Ascending aorta (tissue), 2 donors: ENCODE data around the gene CLMP. TPM values are rescaled to one million over a fixed set of nuclear protein-coding genes. Genes with fewer than 3 reads are reported as not detected.
"Not testable (repeated sequence)": the region's sequence is repeated elsewhere in the genome, so short reads cannot be mapped to it uniquely, and the experiment has no call there.

ENCODE experiments used
- DNase-seq, 2 donors: peaks; one replicate each; pipeline ENCODE4 v3.0.0-alpha.2; 2019; ENCODE audit warnings: low spot score in 2 of 2
- H3K27ac ChIP-seq, 2 donors: fragments of 200-600 bp; sonication (generic); one replicate each; pipeline ENCODE4 v1.5.1; 2016 to 2017; ENCODE audit warnings: mild to moderate bottlenecking in 1 of 2
- H3K27me3 ChIP-seq: fragments of 200-600 bp; sonication (generic); one replicate; pipeline ENCODE4 v1.5.1; 2017
- H3K36me3 ChIP-seq, 2 donors: fragments of 200-600 bp; sonication (generic); one replicate each; pipeline ENCODE4 v1.5.1; 2016
- H3K4me1 ChIP-seq, 2 donors: fragments of 200-600 bp; sonication (generic); one replicate each; pipeline ENCODE4 v1.5.1; 2016 to 2017; ENCODE audit warnings: mild to moderate bottlenecking in 1 of 2
- H3K4me3 ChIP-seq, 2 donors: fragments of 200-600 bp; sonication (generic); one replicate each; pipeline ENCODE4 v1.5.1; 2016 to 2017; ENCODE audit warnings: mild to moderate bottlenecking in 1 of 2
- H3K9me3 ChIP-seq, 2 donors: fragments of 200-600 bp; sonication (generic); one replicate each; pipeline ENCODE4 v1.5.1; 2016
- CTCF ChIP-seq, 3 experiments: fragments of 200-600 bp in 2 of 3; fragments of 450-650 bp in 1 of 3; sonication (generic) in 2 of 3; IDR thresholded peaks; one replicate each; pipeline ENCODE4 v1.5.1; 2016 to 2019; ENCODE audit warnings: antibody characterized with exemption in 3 of 3, mild to moderate bottlenecking in 1 of 3, moderate library complexity in 1 of 3
- intact Hi-C: fragments of 100-400 bp; cut with DNase I; formaldehyde crosslinking; loops from one replicate; pipeline ENCODE4 v1.15.1; 2023
- total RNA-seq: library from RNA; depleted of rRNA; stranded (reverse); fragments of >200 nt; gene quantifications from one replicate; pipeline ENCODE4 v1.1.0, GENCODE V29; 2016

CLMP gene
- total RNA-seq, 1 donor from 2014 or later: 70.6 TPM

- DNase-seq: no peak
- Histone ChIP-seq H3K36me3 (peaks cover 14 to 15% of the 10 kb centered on the region in 2 donors), H3K4me3 (no peak overlapping the region), H3K4me1 (peaks cover 3 to 18% of the 10 kb centered on the region in 2 donors), H3K27ac (peak overlapping the region; percentile 51 to 61), H3K27me3 (no peaks in the 10 kb centered on the region), H3K9me3 (no peaks in the 10 kb centered on the region)
- TF ChIP-seq CTCF (IDR thresholded peaks at IDR 0.05): no peak
- intact Hi-C loops: loop anchor here (5.0 to 10.0 kb wide), 2 partner anchors 162 to 374 kb away; no protein-coding TSS in a partner anchor
These were observed 94.5 kb downstream of the CLMP start for GRCh38 chr11:123100379-123101085.

- Histone ChIP-seq H3K9me3 (no peaks in the 10 kb centered on the region), H3K4me1 (peaks cover 3 to 13% of the 10 kb centered on the region in 2 donors), H3K27me3 (no peaks in the 10 kb centered on the region), H3K36me3 (peaks cover 15 to 18% of the 10 kb centered on the region in 2 donors), H3K4me3 (no peak overlapping the region), H3K27ac (no peak overlapping the region)
- no peak for TF ChIP-seq CTCF (IDR thresholded peaks at IDR 0.05)
- intact Hi-C loops: no loop called here
- DNase-seq: no peak
These were observed 96.1 kb downstream of the CLMP start for GRCh38 chr11:123098990-123099389.

- DNase-seq: no peak
- no peak overlapping the region for H3K4me3 ChIP-seq
- no peaks in the 10 kb centered on the region for H3K27me3 ChIP-seq
- H3K4me1 ChIP-seq: no peaks in the 10 kb centered on the region
- H3K9me3 ChIP-seq: no peaks in the 10 kb centered on the region
- no peak overlapping the region for H3K27ac ChIP-seq
- TF ChIP-seq CTCF (IDR thresholded peaks at IDR 0.05): no peak
- intact Hi-C loops: no loop called here
- H3K36me3 ChIP-seq: peaks cover 15 to 22% of the 10 kb centered on the region in 2 donors
These were observed 101.3 kb downstream of the CLMP start for GRCh38 chr11:123093739-123094138.

- no peaks in the 10 kb centered on the region for H3K4me1 ChIP-seq
- DNase-seq: no peak
- no peaks in the 10 kb centered on the region for H3K9me3 ChIP-seq
- no peak for TF ChIP-seq CTCF (IDR thresholded peaks at IDR 0.05)
- H3K36me3 ChIP-seq: peaks cover 6 to 27% of the 10 kb centered on the region in 2 donors
- H3K27me3 ChIP-seq: no peaks in the 10 kb centered on the region
- intact Hi-C loops: no loop called here
- H3K27ac ChIP-seq: no peak overlapping the region
- H3K4me3 ChIP-seq: no peak overlapping the region
These were observed 103.5 kb downstream of the CLMP start for GRCh38 chr11:123091506-123091905.

- H3K4me3 ChIP-seq, H3K4me1 ChIP-seq, H3K9me3 ChIP-seq, H3K27ac ChIP-seq, H3K27me3 ChIP-seq, DNase-seq, intact Hi-C loops: not testable (repeated sequence)
- H3K36me3 ChIP-seq: peaks cover 0 to 16% of the 10 kb centered on the region in 2 donors
These were observed 104.9 kb downstream of the CLMP start for GRCh38 chr11:123090168-123090567.

- H3K9me3 ChIP-seq, H3K4me3 ChIP-seq, DNase-seq, intact Hi-C loops, H3K27me3 ChIP-seq, H3K4me1 ChIP-seq, H3K27ac ChIP-seq: not testable (repeated sequence)
- H3K36me3 ChIP-seq: peaks cover 5 to 19% of the 10 kb centered on the region in 2 donors
These were observed 106.2 kb downstream of the CLMP start for GRCh38 chr11:123088896-123089295.

- H3K4me3 ChIP-seq, H3K27me3 ChIP-seq, H3K9me3 ChIP-seq, intact Hi-C loops, DNase-seq, H3K27ac ChIP-seq, H3K4me1 ChIP-seq: not testable (repeated sequence)
- peaks cover 5 to 22% of the 10 kb centered on the region in 2 donors for H3K36me3 ChIP-seq
These were observed 107.4 kb downstream of the CLMP start for GRCh38 chr11:123087657-123088056.
